H9 (cell line): ENCODE results near the gene ANKRD44. TPM values are rescaled to one million over a fixed set of nuclear protein-coding genes. Genes with fewer than 3 reads are reported as not detected.

Experiments
- DNase-seq: peaks from one replicate; pipeline ENCODE4 v3.0.0-alpha.2; 2017
- H2AFZ ChIP-seq: one replicate; pipeline ENCODE4 v1.6.1; 2013; ENCODE audit warnings: mild to moderate bottlenecking, low read length, control low read depth, moderate library complexity
- H2AK5ac ChIP-seq: 2 replicates; pipeline ENCODE4 v1.6.1; 2013; ENCODE audit warnings: low read length, control low read depth, mixed read lengths; ENCODE audit not compliant: insufficient read length
- H2BK120ac ChIP-seq: one replicate; pipeline ENCODE4 v1.6.1; 2013; ENCODE audit warnings: low read depth, mild to moderate bottlenecking, low read length, control low read depth, inconsistent platforms; ENCODE audit not compliant: poor library complexity, severe bottlenecking
- H2BK12ac ChIP-seq: 2 replicates; pipeline ENCODE4 v1.6.1; 2013; ENCODE audit warnings: low read length, control low read depth, mixed read lengths, low read depth; ENCODE audit not compliant: insufficient read length
- H2BK15ac ChIP-seq: 2 replicates; pipeline ENCODE4 v1.6.1; 2013; ENCODE audit warnings: low read depth, low read length, control low read depth
- H2BK20ac ChIP-seq: one replicate; pipeline ENCODE4 v1.6.1; 2013; ENCODE audit warnings: low read depth, mild to moderate bottlenecking, low read length, control low read depth, inconsistent platforms; ENCODE audit not compliant: poor library complexity, severe bottlenecking
- H2BK5ac ChIP-seq: 2 replicates; pipeline ENCODE4 v1.6.1; 2013; ENCODE audit warnings: low read length, control low read depth, mixed read lengths; ENCODE audit not compliant: insufficient read length
- H3K14ac ChIP-seq: 2 replicates; pipeline ENCODE4 v1.6.1; 2013; ENCODE audit warnings: low read length, control low read depth; ENCODE audit not compliant: insufficient read depth
- H3K18ac ChIP-seq: 2 replicates; pipeline ENCODE4 v1.6.1; 2013; ENCODE audit warnings: low read depth, mild to moderate bottlenecking, mixed read lengths, low read length, control low read depth; ENCODE audit not compliant: insufficient read length
- H3K23ac ChIP-seq: 2 replicates; pipeline ENCODE4 v1.6.1; 2013; ENCODE audit warnings: low read length, control low read depth, mixed read lengths, low read depth; ENCODE audit not compliant: insufficient read length
- H3K23me2 ChIP-seq: 2 replicates; pipeline ENCODE4 v1.6.1; 2013; ENCODE audit warnings: low read depth, mild to moderate bottlenecking, mixed read lengths, low read length, control low read depth; ENCODE audit not compliant: insufficient read length, poor library complexity, severe bottlenecking
- H3K27ac ChIP-seq: 2 replicates; pipeline ENCODE4 v1.5.1; 2013; ENCODE audit warnings: low read length, control low read depth, mixed read lengths, low read depth; ENCODE audit not compliant: insufficient read length
- H3K27me3 ChIP-seq: 2 replicates; pipeline ENCODE4 v1.6.1; 2013; ENCODE audit warnings: low read length, control low read depth, inconsistent platforms; ENCODE audit not compliant: insufficient read depth
- H3K4ac ChIP-seq: 2 replicates; pipeline ENCODE4 v1.6.1; 2013; ENCODE audit warnings: low read depth, mild to moderate bottlenecking, control low read depth, inconsistent platforms, low read length, moderate library complexity
- H3K4me1 ChIP-seq: 2 replicates; pipeline ENCODE4 v1.6.1; 2013; ENCODE audit warnings: low read length, control low read depth, inconsistent platforms; ENCODE audit not compliant: insufficient read depth
- H3K4me2 ChIP-seq: 2 replicates; pipeline ENCODE4 v1.6.1; 2013; ENCODE audit warnings: low read length, control low read depth, mixed read lengths; ENCODE audit not compliant: insufficient read length, insufficient read depth
- H3K56ac ChIP-seq: 2 replicates; pipeline ENCODE4 v1.6.1; 2013; ENCODE audit warnings: low read depth, mild to moderate bottlenecking, mixed read lengths, low read length, control low read depth; ENCODE audit not compliant: insufficient read length
- H3K79me1 ChIP-seq: 2 replicates; pipeline ENCODE4 v1.6.1; 2013; ENCODE audit warnings: low read depth, mild to moderate bottlenecking, moderate library complexity, low read length, control low read depth, inconsistent platforms; ENCODE audit not compliant: insufficient read depth, poor library complexity, severe bottlenecking
- H3K79me2 ChIP-seq: 2 replicates; pipeline ENCODE4 v1.6.1; 2013; ENCODE audit warnings: low read length, control low read depth, inconsistent platforms; ENCODE audit not compliant: insufficient read depth
- H3K9ac ChIP-seq: 2 replicates; pipeline ENCODE4 v1.6.1; 2013; ENCODE audit warnings: low read length, control low read depth, mixed read lengths; ENCODE audit not compliant: insufficient read length; ENCODE audit errors: extremely low read depth
- H3K9me3 ChIP-seq: one replicate; pipeline ENCODE4 v1.6.1; 2013; ENCODE audit warnings: low read depth, low read length, inconsistent platforms; ENCODE audit not compliant: control insufficient read depth
- H3T11ph ChIP-seq: one replicate; pipeline ENCODE4 v1.6.1; 2013; ENCODE audit warnings: mild to moderate bottlenecking, low read length, control low read depth, inconsistent platforms
- H4K20me1 ChIP-seq: one replicate; pipeline ENCODE4 v1.6.1; 2013; ENCODE audit not compliant: control insufficient read depth, insufficient read length, insufficient read depth
- H4K5ac ChIP-seq: 2 replicates; pipeline ENCODE4 v1.6.1; 2013; ENCODE audit warnings: low read depth, mild to moderate bottlenecking, mixed read lengths, low read length, control low read depth; ENCODE audit not compliant: insufficient read length
- H4K8ac ChIP-seq: replicated peaks from 2 replicates; pipeline ENCODE4 v1.6.1; 2013; ENCODE audit warnings: low read length, control low read depth, mixed read lengths, low read depth; ENCODE audit not compliant: insufficient read length
- H4K91ac ChIP-seq: 2 replicates; pipeline ENCODE4 v1.6.1; 2013; ENCODE audit warnings: low read depth, mild to moderate bottlenecking, moderate library complexity, mixed read lengths, low read length, control low read depth; ENCODE audit not compliant: insufficient read length
- H3K27ac Mint-ChIP-seq, 3 experiments: 2 replicates in 2 of 3; 3 replicates in 1 of 3; pipeline ENCODE4 v1.8.0; 2020 to 2021; ENCODE audit warnings: mixed read lengths in 3 of 3, mild to moderate bottlenecking in 1 of 3, moderate library complexity in 1 of 3
- H3K27me3 Mint-ChIP-seq: 2 replicates; pipeline ENCODE4 v1.8.0; 2021; ENCODE audit warnings: low read depth, mild to moderate bottlenecking, moderate library complexity, mixed read lengths
- H3K36me3 Mint-ChIP-seq, 3 experiments: 2 replicates in 2 of 3; 3 replicates in 1 of 3; pipeline ENCODE4 v1.8.0; 2020 to 2021; ENCODE audit warnings: low read depth in 3 of 3, mixed read lengths in 3 of 3; ENCODE audit not compliant: insufficient read depth in 1 of 3
- H3K4me1 Mint-ChIP-seq, 2 experiments: 2 replicates each; pipeline ENCODE4 v1.8.0; 2020; ENCODE audit warnings: mixed read lengths in 2 of 2
- H3K4me3 Mint-ChIP-seq, 2 experiments: 2 replicates in 1 of 2; 3 replicates in 1 of 2; pipeline ENCODE4 v1.8.0; 2020 to 2021; ENCODE audit warnings: mild to moderate bottlenecking in 2 of 2, mixed read lengths in 2 of 2, moderate library complexity in 1 of 2
- H3K9me3 Mint-ChIP-seq, 2 experiments: 2 replicates in 1 of 2; 3 replicates in 1 of 2; pipeline ENCODE4 v1.8.0; 2020; ENCODE audit warnings: mild to moderate bottlenecking in 2 of 2, mixed read lengths in 2 of 2, moderate library complexity in 1 of 2
- WGBS: extraction: QIAGEN DNeasy Blood & Tissue Kit; methylation state at CpG from one replicate; pipeline ENCODE4 v1.1.7; 2013; ENCODE audit warnings: missing lambda C conversion rate, low lambda C conversion rate, mixed read lengths; ENCODE audit not compliant: insufficient read length; ENCODE audit errors: extremely low coverage; 5-methylcytosine and 5-hydroxymethylcytosine counted together
- total RNA-seq: library from RNA; stranded (reverse); gene quantifications from 2 replicates; pipeline ENCODE4 v1.2.1, GENCODE V29; 2021
- TF ChIP-seq, protein P1 (sequence below): fragments of 200-600 bp; sonication (generic); conservative IDR thresholded peaks from 3 replicates; pipeline ENCODE4 v1.8.0; 2021; ENCODE audit warnings: antibody characterized with exemption, mild to moderate bottlenecking

Gene ANKRD44
- total RNA-seq, 1 experiment from 2014 or later: 1.9 TPM

DNA sequence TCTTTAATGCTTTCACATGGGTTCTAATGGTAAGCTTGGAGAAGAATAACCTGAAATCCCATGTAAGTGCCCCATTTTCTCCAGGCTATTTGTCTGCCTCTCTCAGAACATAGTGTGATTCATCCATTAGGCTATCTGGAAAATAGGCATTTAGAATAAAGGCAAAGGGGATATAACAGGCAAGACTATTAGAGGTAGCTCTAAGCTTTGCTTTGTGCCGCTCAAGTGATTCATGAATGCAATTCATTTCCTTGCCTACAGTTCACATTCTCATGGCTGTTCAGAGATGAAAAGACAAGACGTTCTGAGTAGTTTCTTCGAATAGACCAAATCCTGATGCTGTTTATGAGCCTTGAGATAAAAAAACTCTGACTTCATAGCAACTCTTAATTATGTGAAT is 101.7 kb downstream of the ANKRD44 start:
- Histone ChIP-seq H3K18ac (no peak overlapping the region), H3K27me3 (no peaks in the 10 kb centered on the region), H3K4ac (no peak overlapping the region), H4K5ac (no peak overlapping the region), H4K91ac (no peak overlapping the region), H2AK5ac (no peak overlapping the region), H3K56ac (no peak overlapping the region), H3K9me3 (no peaks in the 10 kb centered on the region), H3K79me2 (no peaks in the 10 kb centered on the region), H2BK20ac (no peak overlapping the region), H2BK12ac (no peak overlapping the region), H3K23me2 (no peaks in the 10 kb centered on the region), H3K4me2 (no peak overlapping the region), H3K4me1 (no peaks in the 10 kb centered on the region), H2BK15ac (no peak overlapping the region), H4K8ac (no peak overlapping the region), H3T11ph (no peak overlapping the region), H3K23ac (no peak overlapping the region), H3K79me1 (no peaks in the 10 kb centered on the region), H3K9ac (no peak overlapping the region), H3K27ac (no peak overlapping the region), H2BK120ac (no peak overlapping the region), H2BK5ac (no peak overlapping the region), H4K20me1 (no peaks in the 10 kb centered on the region), H3K14ac (no peak overlapping the region), H2AFZ (no peak overlapping the region)
- no peaks in the 10 kb centered on the region for H3K4me1 Mint-ChIP-seq
- H3K27ac Mint-ChIP-seq: no peak overlapping the region
- H3K4me3 Mint-ChIP-seq: no peak overlapping the region
- no CpG with 5 or more reads among the region's 3 CpGs for whole genome bisulfite sequencing
- TF ChIP-seq, protein P1, sequence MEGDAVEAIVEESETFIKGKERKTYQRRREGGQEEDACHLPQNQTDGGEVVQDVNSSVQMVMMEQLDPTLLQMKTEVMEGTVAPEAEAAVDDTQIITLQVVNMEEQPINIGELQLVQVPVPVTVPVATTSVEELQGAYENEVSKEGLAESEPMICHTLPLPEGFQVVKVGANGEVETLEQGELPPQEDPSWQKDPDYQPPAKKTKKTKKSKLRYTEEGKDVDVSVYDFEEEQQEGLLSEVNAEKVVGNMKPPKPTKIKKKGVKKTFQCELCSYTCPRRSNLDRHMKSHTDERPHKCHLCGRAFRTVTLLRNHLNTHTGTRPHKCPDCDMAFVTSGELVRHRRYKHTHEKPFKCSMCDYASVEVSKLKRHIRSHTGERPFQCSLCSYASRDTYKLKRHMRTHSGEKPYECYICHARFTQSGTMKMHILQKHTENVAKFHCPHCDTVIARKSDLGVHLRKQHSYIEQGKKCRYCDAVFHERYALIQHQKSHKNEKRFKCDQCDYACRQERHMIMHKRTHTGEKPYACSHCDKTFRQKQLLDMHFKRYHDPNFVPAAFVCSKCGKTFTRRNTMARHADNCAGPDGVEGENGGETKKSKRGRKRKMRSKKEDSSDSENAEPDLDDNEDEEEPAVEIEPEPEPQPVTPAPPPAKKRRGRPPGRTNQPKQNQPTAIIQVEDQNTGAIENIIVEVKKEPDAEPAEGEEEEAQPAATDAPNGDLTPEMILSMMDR: no peak
- DNase-seq: no peak
- H3K27me3 Mint-ChIP-seq: no peaks in the 10 kb centered on the region
- no peaks in the 10 kb centered on the region; a peak in 1 of 7 replicates for H3K36me3 Mint-ChIP-seq
- no peaks in the 10 kb centered on the region for H3K9me3 Mint-ChIP-seq
